K562 (cell line): ENCODE measurements around the gene LPCAT1. TPM values are rescaled to one million over a fixed set of nuclear protein-coding genes. Genes with fewer than 3 reads are reported as not detected.
A peak's percentile ranks its signal among the peaks of the same experiment; 100 is the strongest.

ENCODE experiments used
- CC2D1A ChIP-seq: fragments of 450-650 bp; IDR thresholded peaks from 2 replicates; pipeline ENCODE4 v1.6.1; 2017; ENCODE audit warnings: mild to moderate bottlenecking
- E2F3 ChIP-seq: fragments of 250-450 bp; sonication (Bioruptor Pico); IDR thresholded peaks from 2 replicates; pipeline ENCODE4 v1.4.0; 2020; ENCODE audit warnings: mild to moderate bottlenecking
- ELF1 ChIP-seq: fragments of 200-800 bp; sonication (Bioruptor generic); IDR thresholded peaks from 2 replicates; pipeline ENCODE4 v1.6.1; 2016; ENCODE audit warnings: missing genetic modification characterization, missing compliant biosample characterization
- KLF16 ChIP-seq: IDR thresholded peaks from 2 replicates; pipeline ENCODE4 v1.6.1; 2016; ENCODE audit warnings: antibody characterized with exemption
- MLX ChIP-seq, 2 experiments: fragments of 450-650 bp in 1 of 2; sonication (generic) in 1 of 2; formaldehyde crosslinking; conservative IDR thresholded peaks; 2 replicates each; pipeline versions ENCODE4 v1.4.0 to v1.8.1; 2020 to 2022; ENCODE audit warnings: mild to moderate bottlenecking in 1 of 2, missing genetic modification reagents in 1 of 2
- MTA2 ChIP-seq: fragments of 450-650 bp; IDR thresholded peaks from 2 replicates; pipeline ENCODE4 v1.6.1; 2016; ENCODE audit warnings: low read depth
- MXD1 ChIP-seq: fragments of 250-450 bp; sonication (Bioruptor Pico); IDR thresholded peaks from 2 replicates; pipeline ENCODE4 v1.8.0; 2021; ENCODE audit warnings: borderline replicate concordance, mild to moderate bottlenecking, moderate library complexity; ENCODE audit not compliant: poor library complexity, severe bottlenecking
- NCOA1 ChIP-seq: fragments of 450-650 bp; IDR thresholded peaks from 2 replicates; pipeline ENCODE4 v1.6.1; 2016; ENCODE audit warnings: low read depth
- PTRF ChIP-seq: fragments of 450-650 bp; IDR thresholded peaks from 2 replicates; pipeline ENCODE4 v1.6.1; 2016; ENCODE audit warnings: mild to moderate bottlenecking, missing genetic modification characterization, missing compliant biosample characterization
- RAD21 ChIP-seq, 2 experiments: fragments of 250-450 bp in 1 of 2; fragments of 450-650 bp in 1 of 2; sonication (Bioruptor Pico) in 1 of 2; formaldehyde crosslinking in 1 of 2; IDR thresholded peaks in 1 of 2; conservative IDR thresholded peaks in 1 of 2; 2 replicates each; pipeline versions ENCODE4 v1.4.0 to v1.8.0; 2020 to 2022; ENCODE audit warnings: mild to moderate bottlenecking in 2 of 2, moderate library complexity in 1 of 2
- RB1 ChIP-seq: fragments of 450-650 bp; IDR thresholded peaks from 2 replicates; pipeline ENCODE4 v1.6.1; 2017; ENCODE audit warnings: low read depth, mild to moderate bottlenecking
- RBM14 ChIP-seq: fragments of 200-400 bp; formaldehyde crosslinking; IDR thresholded peaks from 2 replicates; pipeline ENCODE4 v1.6.1; 2018; ENCODE audit warnings: low read depth, mild to moderate bottlenecking, low read length, moderate library complexity, borderline replicate concordance; ENCODE audit not compliant: insufficient read depth
- RFX5 ChIP-seq: IDR thresholded peaks from 2 replicates; pipeline ENCODE4 v1.6.1; 2011; ENCODE audit warnings: low read depth, mild to moderate bottlenecking, improper control_type of control experiment, low read length
- RNF2 ChIP-seq: sonication (generic); IDR thresholded peaks from 2 replicates; pipeline ENCODE4 v1.6.1; 2016
- SRSF1 ChIP-seq: fragments of 200-400 bp; formaldehyde crosslinking; IDR thresholded peaks from 2 replicates; pipeline ENCODE4 v1.6.1; 2017; ENCODE audit warnings: mild to moderate bottlenecking, low read depth, low read length, moderate library complexity
- THRA ChIP-seq: fragments of 450-650 bp; IDR thresholded peaks from 2 replicates; pipeline ENCODE4 v1.6.1; 2017; ENCODE audit warnings: mild to moderate bottlenecking, moderate library complexity
- XRCC4 ChIP-seq: IDR thresholded peaks from one replicate; pipeline ENCODE4 v1.6.1; 2011; ENCODE audit not compliant: insufficient read depth, insufficient read length; ENCODE audit errors: extremely low read depth
- ZBED1 ChIP-seq: IDR thresholded peaks from 2 replicates; pipeline ENCODE4 v1.6.1; 2014
- ZMIZ1 ChIP-seq, 2 experiments: fragments of 150-350 bp in 1 of 2; IDR thresholded peaks; 2 replicates each; pipeline ENCODE4 v1.6.1; 2012 to 2016; ENCODE audit warnings: low read depth in 2 of 2, low read length in 2 of 2, mild to moderate bottlenecking in 1 of 2, moderate library complexity in 1 of 2
- ZNF316 ChIP-seq: fragments of 450-650 bp; IDR thresholded peaks from 2 replicates; pipeline ENCODE4 v1.6.1; 2016
- ZNF384 ChIP-seq: IDR thresholded peaks from 2 replicates; pipeline ENCODE4 v1.6.1; 2012; ENCODE audit warnings: low read depth, low read length, improper control_type of control experiment
- polyA plus RNA-seq, 8 experiments: library from polyadenylated mRNA; depleted of rRNA in 4 of 8; stranded (reverse) in 5 of 8; unstranded in 3 of 8; fragments of >200 nt; fragmentation: Nextera tagmentation in 2 of 8; fragmentation: Illumina TruSeq in 1 of 8; extraction: Ambion mirVana in 2 of 8; extraction: Trizol in 1 of 8; gene quantifications; 2 replicates each; pipeline versions ENCODE4 v1.2.1 to v1.2.3, GENCODE V29; 2011 to 2014; ENCODE audit warnings: inconsistent platforms in 1 of 8, missing spikeins in 1 of 8
- total RNA-seq, 7 experiments: library from RNA; depleted of rRNA in 6 of 7; stranded (reverse); fragments of >200 nt in 6 of 7; fragmentation: Illumina TruSeq in 2 of 7; extraction: Trizol in 2 of 7; gene quantifications; 2 replicates each; pipeline versions ENCODE4 v1.2.1 to v1.2.3, GENCODE V29; 2011 to 2021; ENCODE audit warnings: low replicate concordance in 1 of 7

The LPCAT1 gene
- total and polyA plus RNA-seq, 9 of the 15 experiments (the other 6 are each of a cell fraction or from before 2014, with no cell fraction given) = 0.14 to 18.4 (median 13.9) TPM

GRCh38 chr5:1503241-1504068 is 20.3 kb downstream of the LPCAT1 start (continued):
- no peak for TF ChIP-seq ZMIZ1 (IDR thresholded peaks at IDR 0.05; ENCODE audit: low read depth in 2 of 2, low read length in 2 of 2)
- TF ChIP-seq PTRF (tag) = no peak
- TF ChIP-seq ZBED1 = no peak
- TF ChIP-seq RB1 = no peak
- TF ChIP-seq RBM14 = no peak
- no peak for TF ChIP-seq RAD21 (CRISPR knock-in tag; conservative IDR thresholded peaks at IDR 0.05 in 1 of 2, IDR thresholded peaks at IDR 0.05 in 1 of 2)
- no peak for TF ChIP-seq E2F3 (CRISPR knock-in tag)
- no peak for TF ChIP-seq ZNF316
- TF ChIP-seq XRCC4 = no peak
- TF ChIP-seq KLF16 = 0 out of 2 replicates have a peak, but pooled peaks have one; percentile 4
- no peak for TF ChIP-seq RNF2
- TF ChIP-seq RFX5 = no peak
- TF ChIP-seq CC2D1A = no peak
- TF ChIP-seq MLX (CRISPR knock-in tag; conservative IDR thresholded peaks at IDR 0.05) = no peak
- no peak for TF ChIP-seq THRA
- no peak for TF ChIP-seq ZNF384
- TF ChIP-seq MXD1 = no peak
- TF ChIP-seq NCOA1 = no peak
- no peak for TF ChIP-seq SRSF1
- TF ChIP-seq MTA2 = peak; percentile 49
- no peak; the same call in 1 of the 2 replicates for TF ChIP-seq ELF1 (tag)
